PC-9 (cell line): Measurements from ENCODE around the gene DIP2C.

Experiments used
- CTCF ChIP-seq: fragments of 200-600 bp; sonication (generic); conservative IDR thresholded peaks from 2 replicates; pipeline ENCODE4 v1.6.1; 2017; ENCODE audit warnings: mixed run types, antibody characterized with exemption, mild to moderate bottlenecking, moderate library complexity
- EZH2 ChIP-seq: fragments of 200-600 bp; sonication (generic); IDR thresholded peaks from 2 replicates; pipeline ENCODE4 v1.8.0; 2017; ENCODE audit warnings: antibody characterized with exemption, low read depth

DNA sequence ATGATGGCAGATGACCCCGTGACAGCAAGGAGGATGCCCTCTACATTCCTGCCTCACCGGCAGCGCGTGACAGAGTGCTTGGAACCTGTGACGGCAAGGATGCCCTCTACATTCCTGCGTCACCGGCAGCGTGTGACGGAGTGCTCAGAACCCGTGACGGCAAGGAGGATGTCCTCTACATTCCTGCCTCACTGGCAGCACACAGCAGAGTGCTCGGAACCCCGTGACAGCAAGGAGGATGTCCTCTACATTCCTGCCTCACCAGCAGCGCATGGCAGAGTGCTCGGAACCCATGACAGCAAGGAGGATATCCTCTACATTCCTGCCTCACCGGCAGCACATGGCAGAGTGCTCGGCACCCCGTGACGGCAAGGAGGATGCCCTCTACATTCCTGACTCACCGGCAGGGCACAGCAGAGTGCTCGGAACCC is 231.0 kb downstream of the DIP2C start:
- TF ChIP-seq EZH2 = no peak
- no peak for TF ChIP-seq CTCF
